Measurements from ENCODE around the gene BIN2.

The BIN2 gene

GRCh38 chr12:51323966-51324895, at the start of gene BIN2:
Gene BIN2, minus strand, starts transcription at chr12:51324174. Its CDS starts 72 bp downstream, at chr12:51324102.
- no peak for TF ChIP-seq CTCF (IDR thresholded peaks at IDR 0.05; ENCODE audit: extremely low read depth, missing control alignments)
- DNase-seq (ENCODE audit: low spot score), result peak; percentile 84

GRCh38 chr12:51373187-51373586, 49.2 kb upstream of the BIN2 start:
- TF ChIP-seq CTCF (IDR thresholded peaks at IDR 0.05; ENCODE audit: extremely low read depth, missing control alignments), result no peak
- no peak for DNase-seq (ENCODE audit: low spot score)

GRCh38 chr12:51372021-51372420, 48.0 kb upstream of the BIN2 start:
- TF ChIP-seq CTCF (IDR thresholded peaks at IDR 0.05; ENCODE audit: extremely low read depth, missing control alignments), result no peak
- DNase-seq (ENCODE audit: low spot score), result no peak

- TF ChIP-seq CTCF (IDR thresholded peaks at IDR 0.05; ENCODE audit: extremely low read depth, missing control alignments), result no peak
- DNase-seq (ENCODE audit: low spot score), result no peak
Observed at GRCh38 chr12:51371295-51371953, 47.5 kb upstream of the BIN2 start.

- no peak for TF ChIP-seq CTCF (IDR thresholded peaks at IDR 0.05; ENCODE audit: extremely low read depth, missing control alignments)
- no peak for DNase-seq (ENCODE audit: low spot score)
Observed at GRCh38 chr12:51370667-51371066, 46.7 kb upstream of the BIN2 start.

- no peak for TF ChIP-seq CTCF (IDR thresholded peaks at IDR 0.05; ENCODE audit: extremely low read depth, missing control alignments)
- DNase-seq (ENCODE audit: low spot score), result no peak
Observed at GRCh38 chr12:51369581-51369980, 45.6 kb upstream of the BIN2 start.

Data from GM20000 (cell line).